Heart left ventricle (tissue), 13 donors: Measurements from ENCODE around the gene ZNF394.

Experiments used
- CTCF ChIP-seq, 12 donors: fragments of 200-600 bp; sonication (generic) in 4 of 12; IDR thresholded peaks; one replicate each; pipeline versions ENCODE4 v1.5.0 to v1.8.0; 2018 to 2022; ENCODE audit warnings: antibody characterized with exemption in 12 of 12, mild to moderate bottlenecking in 5 of 12
- POLR2A ChIP-seq, 2 donors: fragments of 450-650 bp; IDR thresholded peaks; one replicate each; pipeline ENCODE4 v1.6.1; 2017; ENCODE audit warnings: antibody characterized with exemption in 2 of 2, mild to moderate bottlenecking in 2 of 2, moderate library complexity in 2 of 2
- donor health status: ischemic (EF 13 %, LVEDD 7.1; RV severe dilation, severe dysfunction).
- donor health status: DM: no; HTN: yes; CAD: no.
- donor health status: DM: no; HTN: no; CAD: no.
- donor health status: ischemic (EF 25% LVEDD 6.9; RV normal size, moderate dysfunction).
- donor health status: ischemic (EF 25% LVEDD 5.7; RV mildly dilated, moderate dysfunction).
- donor health status: ischemic (EF 35%, LVEDD 5.7; RV mildly dilated, moderate dysfunction).
- donor health status: nonischemic (EF 11% LVEDD 7.7; RV severe dilation, severe dysfunction).
- donor health status: DM: yes; HTN: yes; CAD: no.
- donor health status: PGD.
- donor health status: ischemic (EF 29% LVEDD 5.4; RV normal size, mild dysfunction).
- donor health status: nonischemic (EF 23%, LVEDD 6.1; RV moderate dilation, normal function).

DNA sequence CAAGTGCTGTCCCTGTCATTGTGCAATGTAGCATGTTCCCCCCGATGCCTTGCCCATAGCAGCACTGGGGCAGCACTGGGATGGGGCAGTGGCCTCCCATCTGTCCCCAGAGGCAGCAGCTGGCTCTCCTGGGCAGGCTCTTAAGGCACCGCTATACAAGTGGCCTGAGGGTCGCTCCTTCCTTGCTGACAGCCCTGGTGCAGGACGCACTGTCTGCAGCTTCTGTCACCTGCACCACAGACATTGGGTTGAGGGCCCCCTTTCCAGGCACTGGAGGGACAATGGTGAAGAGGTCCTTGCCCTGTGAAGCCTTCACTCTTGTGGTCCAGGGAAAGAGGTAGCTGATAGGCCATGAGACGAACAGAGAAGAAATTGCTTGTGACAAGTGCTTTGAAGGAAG is 50.8 kb downstream of the ZNF394 start:
- TF ChIP-seq CTCF (IDR thresholded peaks at IDR 0.05) (no peak), POLR2A (IDR thresholded peaks at IDR 0.05) (no peak)
